Measurements from ENCODE around the gene PSME3IP1.

- TF ChIP-seq BHLHE40 (IDR thresholded peaks at IDR 0.05; ENCODE audit: low read length) (no peak), RCOR1 (IDR thresholded peaks at IDR 0.05; ENCODE audit: borderline replicate concordance in 1 of 2, low read depth in 2 of 2, low read length in 2 of 2) (no peak), TAF7 (tag; IDR thresholded peaks at IDR 0.05) (no peak), ATF4 (CRISPR knock-in tag; IDR thresholded peaks at IDR 0.05) (no peak), SMARCB1 (IDR thresholded peaks at IDR 0.05; ENCODE audit: insufficient read length, low read depth) (no peak), TCF15 (CRISPR knock-in tag; IDR thresholded peaks at IDR 0.05) (no peak), SMAD1 (IDR thresholded peaks at IDR 0.05; ENCODE audit: low read depth, low read length, partially characterized antibody) (no peak)
These were observed 9.9 kb downstream of the PSME3IP1 start for GRCh38 chr16:57175896-57176295.

Measured in K562 (cell line).